Brain microvascular endothelial cell (primary cell): Measurements from ENCODE around the gene AVPR2.

Experiments
- DNase-seq: peaks from one replicate; pipeline ENCODE4 v3.0.0-alpha.2; 2020
- H3K27ac ChIP-seq: fragments of 250-450 bp; sonication (Bioruptor Pico); 2 replicates; pipeline ENCODE4 v1.5.1; 2020; ENCODE audit warnings: mild to moderate bottlenecking, moderate library complexity
- H3K27me3 ChIP-seq: fragments of 250-450 bp; sonication (Bioruptor Pico); replicated peaks from 2 replicates; pipeline ENCODE4 v1.5.1; 2020; ENCODE audit warnings: mild to moderate bottlenecking
- H3K36me3 ChIP-seq: fragments of 250-450 bp; sonication (Bioruptor Pico); replicated peaks from 2 replicates; pipeline ENCODE4 v1.5.1; 2020; ENCODE audit warnings: mild to moderate bottlenecking
- H3K4me3 ChIP-seq: 2 replicates; pipeline ENCODE4 v1.5.1; 2011; ENCODE audit warnings: low read depth, mild to moderate bottlenecking, control low read depth, low read length, moderate library complexity
- in situ Hi-C: cut with HindIII; loops from 2 replicates; pipeline ENCODE4 v1.10.0; 2017; ENCODE audit warnings: low sequenced_read_pairs, low pct_ligation_motif_present
- TF ChIP-seq, protein P1 (sequence below): IDR thresholded peaks from 2 replicates; pipeline ENCODE4 v1.5.1; 2011; ENCODE audit warnings: low read depth, mild to moderate bottlenecking, moderate library complexity, low read length, control low read depth, inconsistent platforms; ENCODE audit errors: missing control alignments

AVPR2 gene

DNA sequence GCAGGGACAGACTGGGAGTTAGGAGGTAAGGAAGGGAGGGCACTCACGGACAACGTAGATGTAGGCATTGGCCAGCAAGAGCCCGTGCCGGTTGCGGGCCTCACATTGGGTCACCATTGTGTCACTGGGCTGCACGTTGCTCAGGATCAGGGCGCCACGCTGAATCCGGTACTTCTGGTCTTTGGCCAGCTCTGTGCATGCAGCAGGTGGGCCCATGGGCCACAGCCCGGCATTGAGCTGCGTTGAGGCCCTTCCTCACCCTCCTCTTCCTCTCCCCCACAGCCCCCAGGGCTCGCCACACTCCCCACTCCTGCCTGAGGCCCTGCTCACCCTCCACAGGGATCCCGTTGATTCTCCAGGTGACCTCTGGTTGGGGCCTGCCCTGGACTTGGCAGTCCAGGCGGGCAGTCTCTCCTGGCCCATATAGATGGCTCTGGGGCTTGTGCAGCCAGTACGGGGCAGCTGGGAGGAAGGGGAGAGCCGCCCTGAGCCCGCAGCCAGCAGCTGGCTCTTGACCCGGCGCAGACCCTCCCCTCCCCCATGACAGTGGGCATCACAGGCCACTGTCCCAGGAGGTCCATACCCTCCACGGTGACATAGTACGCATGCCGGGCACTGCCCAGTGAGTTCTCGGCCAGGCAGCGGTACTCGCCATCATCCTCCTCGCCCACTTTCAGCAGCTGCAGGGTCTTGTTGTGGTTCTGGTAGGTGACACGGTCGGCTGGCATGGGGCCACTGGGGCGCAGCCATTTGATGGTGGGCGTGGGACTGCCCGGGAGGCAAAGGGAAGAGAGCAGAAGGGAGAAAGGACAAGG, 34.8 kb upstream of the AVPR2 start:
- peaks cover 2% of the 10 kb centered on the region for H3K27me3 ChIP-seq
- H3K27ac ChIP-seq: no peak overlapping the region
- no peak overlapping the region for H3K4me3 ChIP-seq
- no peaks in the 10 kb centered on the region for H3K36me3 ChIP-seq
- TF ChIP-seq, protein P1, sequence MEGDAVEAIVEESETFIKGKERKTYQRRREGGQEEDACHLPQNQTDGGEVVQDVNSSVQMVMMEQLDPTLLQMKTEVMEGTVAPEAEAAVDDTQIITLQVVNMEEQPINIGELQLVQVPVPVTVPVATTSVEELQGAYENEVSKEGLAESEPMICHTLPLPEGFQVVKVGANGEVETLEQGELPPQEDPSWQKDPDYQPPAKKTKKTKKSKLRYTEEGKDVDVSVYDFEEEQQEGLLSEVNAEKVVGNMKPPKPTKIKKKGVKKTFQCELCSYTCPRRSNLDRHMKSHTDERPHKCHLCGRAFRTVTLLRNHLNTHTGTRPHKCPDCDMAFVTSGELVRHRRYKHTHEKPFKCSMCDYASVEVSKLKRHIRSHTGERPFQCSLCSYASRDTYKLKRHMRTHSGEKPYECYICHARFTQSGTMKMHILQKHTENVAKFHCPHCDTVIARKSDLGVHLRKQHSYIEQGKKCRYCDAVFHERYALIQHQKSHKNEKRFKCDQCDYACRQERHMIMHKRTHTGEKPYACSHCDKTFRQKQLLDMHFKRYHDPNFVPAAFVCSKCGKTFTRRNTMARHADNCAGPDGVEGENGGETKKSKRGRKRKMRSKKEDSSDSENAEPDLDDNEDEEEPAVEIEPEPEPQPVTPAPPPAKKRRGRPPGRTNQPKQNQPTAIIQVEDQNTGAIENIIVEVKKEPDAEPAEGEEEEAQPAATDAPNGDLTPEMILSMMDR: no peak
- DNase-seq: no peak
- in situ Hi-C loops: no loop called here

DNA sequence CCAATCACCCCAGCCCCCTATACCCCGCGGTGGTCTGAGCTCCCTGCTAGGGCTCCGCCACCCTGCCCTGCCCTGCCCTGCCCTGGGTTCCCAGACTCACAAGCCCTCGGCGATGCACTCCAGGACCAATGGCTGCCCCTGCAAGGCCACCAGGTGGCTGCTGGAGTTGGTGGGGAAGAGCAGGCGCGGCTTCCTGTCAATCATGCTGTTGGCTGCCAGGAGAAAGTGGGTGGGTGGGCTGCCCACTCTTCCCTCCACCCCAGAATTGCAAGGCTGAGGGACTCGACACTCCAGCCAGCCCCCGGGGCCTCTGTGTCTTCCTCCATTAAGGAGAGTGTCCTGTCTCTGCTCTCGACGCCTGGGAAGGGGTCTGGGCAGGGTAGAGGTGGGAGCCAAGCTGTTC, 34.2 kb upstream of the AVPR2 start:
- TF ChIP-seq, protein P1: no peak
- Histone ChIP-seq H3K4me3 (no peak overlapping the region), H3K27ac (no peak overlapping the region), H3K27me3 (peaks cover 2% of the 10 kb centered on the region), H3K36me3 (no peaks in the 10 kb centered on the region)
- no peak for DNase-seq
- in situ Hi-C loops: no loop called here

DNA sequence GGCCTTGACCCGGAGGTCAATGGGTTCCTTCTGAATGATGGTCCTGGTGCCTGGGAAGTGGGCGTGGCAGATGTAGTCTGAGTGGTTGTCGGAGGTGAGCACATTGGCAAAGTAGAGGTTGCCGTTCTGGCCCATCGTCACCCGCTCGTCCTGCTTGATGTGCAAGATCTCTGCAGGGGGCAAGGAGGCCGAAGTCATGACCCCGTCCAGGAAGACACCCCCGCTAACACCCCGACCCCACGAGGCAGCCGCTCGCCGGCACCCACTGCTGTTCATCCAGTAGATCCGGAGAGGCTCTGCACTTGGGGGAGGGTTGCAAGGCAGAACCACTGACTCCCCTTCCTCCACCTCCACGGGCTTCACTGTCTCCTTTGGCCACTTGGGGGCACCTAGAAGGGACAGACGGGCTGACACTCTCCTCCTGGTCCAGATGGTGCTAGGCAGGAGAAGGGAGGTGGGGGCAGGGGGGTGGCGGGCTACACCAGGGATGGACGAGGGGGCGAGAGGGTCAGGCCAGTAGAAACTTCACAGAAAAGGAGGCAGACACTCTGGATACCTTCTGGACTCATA, 33.6 kb upstream of the AVPR2 start:
- Histone ChIP-seq H3K4me3 (no peak overlapping the region), H3K27me3 (peaks cover 2% of the 10 kb centered on the region), H3K36me3 (no peaks in the 10 kb centered on the region), H3K27ac (no peak overlapping the region)
- TF ChIP-seq, protein P1: peak; percentile 15
- in situ Hi-C loops: no loop called here
- DNase-seq: no peak

DNA sequence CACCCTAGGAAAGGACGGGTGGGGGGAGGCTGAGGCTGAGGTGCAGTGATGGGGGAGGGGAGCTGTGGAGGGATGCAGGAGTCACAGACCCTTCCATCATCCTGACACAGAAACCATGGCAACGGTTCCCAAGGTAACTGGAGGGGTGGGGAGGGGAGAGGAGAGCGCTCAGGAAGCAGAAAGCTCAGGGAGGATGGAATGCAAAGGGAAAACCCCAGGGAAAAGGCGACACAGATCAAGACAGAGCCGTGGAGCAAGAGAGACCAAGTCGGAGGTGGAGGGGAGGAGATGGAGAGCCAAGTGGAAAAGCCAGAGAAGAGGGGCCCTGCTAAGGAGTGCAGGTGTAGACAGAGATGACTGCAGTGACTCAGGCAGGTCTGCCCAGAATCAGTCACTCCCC, 33.0 kb upstream of the AVPR2 start:
- Histone ChIP-seq H3K27me3 (peaks cover 2% of the 10 kb centered on the region), H3K4me3 (no peak overlapping the region), H3K36me3 (no peaks in the 10 kb centered on the region), H3K27ac (no peak overlapping the region)
- TF ChIP-seq, protein P1: no peak
- DNase-seq: no peak
- in situ Hi-C loops: no loop called here

DNA sequence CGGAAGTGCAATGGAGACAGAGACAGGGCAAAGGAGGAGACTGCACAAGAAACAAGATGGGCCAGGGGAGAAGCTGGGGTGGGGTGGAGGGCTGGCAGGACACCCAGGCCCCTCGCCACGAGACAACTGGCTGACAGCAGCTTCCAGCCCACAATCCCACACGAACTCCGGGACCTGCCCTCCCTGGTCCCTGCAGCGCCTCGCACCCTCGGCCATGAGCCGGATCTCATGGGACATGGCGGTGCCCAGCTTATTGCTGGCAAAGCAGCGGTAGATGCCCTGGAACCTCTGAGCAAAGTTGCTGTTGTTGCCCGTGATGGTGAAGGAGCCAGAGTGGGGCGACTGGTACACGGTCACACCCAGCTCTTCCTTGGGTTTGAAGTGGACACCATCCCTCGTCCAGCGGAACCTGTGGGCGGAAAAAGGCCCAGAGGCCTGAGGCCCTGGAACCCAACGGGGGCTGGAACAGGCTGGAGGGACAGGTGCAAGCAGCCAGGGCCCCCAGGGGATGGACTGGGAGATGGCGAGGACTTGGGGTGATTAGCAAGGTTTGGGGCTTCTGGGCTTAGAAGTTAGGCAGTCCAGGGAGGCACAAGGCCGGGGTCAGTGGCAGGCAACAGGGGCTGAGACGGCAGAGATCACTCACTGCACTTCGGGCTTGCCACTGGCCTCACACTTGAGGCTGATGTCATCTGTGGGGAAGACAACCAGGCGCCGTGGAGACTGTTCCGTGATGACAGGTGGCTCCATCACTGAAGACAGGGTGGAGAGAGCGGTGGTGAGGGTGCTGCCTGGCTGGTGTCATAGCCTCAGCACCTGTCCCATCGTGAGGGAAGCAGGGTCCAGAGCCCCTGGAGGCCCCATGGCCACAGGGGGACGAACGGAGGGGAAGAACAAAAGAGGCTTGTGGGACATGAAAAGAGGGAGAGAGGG, 32.3 kb upstream of the AVPR2 start:
- Histone ChIP-seq H3K27ac (no peak overlapping the region), H3K4me3 (no peak overlapping the region), H3K36me3 (no peaks in the 10 kb centered on the region), H3K27me3 (peaks cover 2% of the 10 kb centered on the region)
- in situ Hi-C loops: no loop called here
- DNase-seq: no peak
- TF ChIP-seq, protein P1: no peak
